Colonic mucosa (tissue), 4 donors: ENCODE measurements around the gene RNF217. TPM values are rescaled to one million over a fixed set of nuclear protein-coding genes. Genes with fewer than 3 reads are reported as not detected.

ENCODE experiments used
- DNase-seq: peaks from one replicate; pipeline ENCODE4 v3.0.0-alpha.2; 2020
- H3K27ac ChIP-seq: fragments of 200-600 bp; one replicate; pipeline ENCODE4 v1.8.0; 2021
- H3K27me3 ChIP-seq: fragments of 200-600 bp; one replicate; pipeline ENCODE4 v1.8.0; 2021
- H3K36me3 ChIP-seq: fragments of 200-600 bp; one replicate; pipeline ENCODE4 v1.8.0; 2021
- H3K4me1 ChIP-seq: fragments of 200-600 bp; one replicate; pipeline ENCODE4 v1.8.0; 2021; ENCODE audit warnings: mild to moderate bottlenecking
- H3K4me3 ChIP-seq: fragments of 200-600 bp; one replicate; pipeline ENCODE4 v1.8.0; 2021
- H3K9ac ChIP-seq, 2 donors: one replicate each; pipeline ENCODE4 v1.7.0; 2013; ENCODE audit warnings: control low read depth in 2 of 2, low read depth in 2 of 2, low read length in 2 of 2
- H3K9me3 ChIP-seq: fragments of 200-600 bp; one replicate; pipeline ENCODE4 v1.8.0; 2021
- CTCF ChIP-seq: fragments of 200-600 bp; IDR thresholded peaks from one replicate; pipeline ENCODE4 v1.8.0; 2022; ENCODE audit warnings: antibody characterized with exemption, mild to moderate bottlenecking
- intact Hi-C: fragments of 100-400 bp; cut with DNase I; formaldehyde crosslinking; loops from one replicate; pipeline ENCODE4 v1.14.1; 2022
- total RNA-seq, 2 donors: library from RNA; stranded (reverse); fragmentation: NEBNext Ultra II Directional in 1 of 2; extraction: Animal tissue kit (Norgen Biotek cat#: 25700) in 1 of 2; gene quantifications; one replicate each; pipeline ENCODE4 v1.2.1, GENCODE V29; 2021
- donor health status: healthy.
- donor health status: DM: no; HTN: no; CAD: no.
- donor health status: DM: no; HTN: no; CAD: no.

RNF217 gene
- total RNA-seq, 2 donors from 2014 or later = 9.1 to 20.4 TPM

- TF ChIP-seq CTCF = no peak
- no peak overlapping the region for H3K27ac ChIP-seq
- intact Hi-C loops = loop anchor here (10.0 kb wide), 1 partner anchor 145 kb away; no protein-coding TSS in a partner anchor
- H3K4me3 ChIP-seq = peak overlapping the region; percentile 35
- peak overlapping the region in 1 of 2 donors; percentile 68 for H3K9ac ChIP-seq
- peak; percentile 34 for DNase-seq
- H3K27me3 ChIP-seq = no peaks in the 10 kb centered on the region
- no peaks in the 10 kb centered on the region for H3K36me3 ChIP-seq
- no peaks in the 10 kb centered on the region for H3K4me1 ChIP-seq
- no peaks in the 10 kb centered on the region for H3K9me3 ChIP-seq
These were observed 137.2 kb downstream of the RNF217 start for GRCh38 chr6:125099211-125100073.

GRCh38 chr6:125100074-125100652 is 137.9 kb downstream of the RNF217 start:
- Histone ChIP-seq H3K4me3 (peak overlapping the region; percentile 35), H3K36me3 (no peaks in the 10 kb centered on the region), H3K27ac (no peak overlapping the region), H3K9me3 (no peaks in the 10 kb centered on the region), H3K4me1 (no peaks in the 10 kb centered on the region), H3K9ac (no peak overlapping the region), H3K27me3 (no peaks in the 10 kb centered on the region)
- no peak for DNase-seq
- TF ChIP-seq CTCF = no peak
- intact Hi-C loops = loop anchor here (10.0 kb wide), 1 partner anchor 145 kb away; no protein-coding TSS in a partner anchor

GRCh38 chr6:125101128-125101527 is 138.9 kb downstream of the RNF217 start:
- Histone ChIP-seq H3K4me1 (no peaks in the 10 kb centered on the region), H3K4me3 (no peak overlapping the region), H3K27ac (no peak overlapping the region), H3K27me3 (no peaks in the 10 kb centered on the region), H3K9ac (no peak overlapping the region), H3K36me3 (no peaks in the 10 kb centered on the region), H3K9me3 (no peaks in the 10 kb centered on the region)
- intact Hi-C loops = loop anchor here (10.0 kb wide), 1 partner anchor 146 kb away; no protein-coding TSS in a partner anchor
- DNase-seq = no peak
- TF ChIP-seq CTCF = no peak

GRCh38 chr6:125101631-125102030 is 139.4 kb downstream of the RNF217 start:
- Histone ChIP-seq H3K4me1 (no peaks in the 10 kb centered on the region), H3K9me3 (no peaks in the 10 kb centered on the region), H3K27me3 (no peaks in the 10 kb centered on the region), H3K36me3 (no peaks in the 10 kb centered on the region), H3K9ac (no peak overlapping the region), H3K4me3 (no peak overlapping the region), H3K27ac (no peak overlapping the region)
- no peak for DNase-seq
- TF ChIP-seq CTCF = no peak
- intact Hi-C loops = loop anchor here (10.0 kb wide), 1 partner anchor 147 kb away; no protein-coding TSS in a partner anchor

GRCh38 chr6:125102411-125102810 is 140.2 kb downstream of the RNF217 start:
- no peak for TF ChIP-seq CTCF
- Histone ChIP-seq H3K9ac (no peak overlapping the region), H3K4me1 (no peaks in the 10 kb centered on the region), H3K9me3 (no peaks in the 10 kb centered on the region), H3K27me3 (no peaks in the 10 kb centered on the region), H3K27ac (no peak overlapping the region), H3K4me3 (no peak overlapping the region), H3K36me3 (no peaks in the 10 kb centered on the region)
- intact Hi-C loops = loop anchor here (10.0 kb wide), 1 partner anchor 148 kb away; no protein-coding TSS in a partner anchor
- DNase-seq = no peak
